Mesenchymal stem cell (in vitro differentiated cells and primary cell): ENCODE data around the gene SBNO2.

Experiments
- DNase-seq: peaks from one replicate; pipeline ENCODE4 v3.0.0-alpha.2; 2013
- H2AFZ ChIP-seq: one replicate; pipeline ENCODE4 v1.6.1; 2013; ENCODE audit warnings: low read depth, mild to moderate bottlenecking, control low read depth, inconsistent platforms, low read length, moderate library complexity
- H2AK5ac ChIP-seq: 2 replicates; pipeline ENCODE4 v1.6.1; 2013; ENCODE audit warnings: low read length, moderate library complexity, mild to moderate bottlenecking, inconsistent platforms; ENCODE audit not compliant: severe bottlenecking
- H2BK120ac ChIP-seq: one replicate; pipeline ENCODE4 v1.6.1; 2013; ENCODE audit warnings: low read depth, mild to moderate bottlenecking, inconsistent platforms, low read length, moderate library complexity
- H2BK12ac ChIP-seq, 2 experiments: one replicate each; pipeline ENCODE4 v1.6.1; 2013; ENCODE audit warnings: inconsistent platforms in 2 of 2, low read length in 2 of 2, mild to moderate bottlenecking in 2 of 2, moderate library complexity in 2 of 2, control low read depth in 1 of 2
- H2BK15ac ChIP-seq: one replicate; pipeline ENCODE4 v1.6.1; 2013; ENCODE audit warnings: mild to moderate bottlenecking, low read depth, inconsistent platforms; ENCODE audit not compliant: poor library complexity, severe bottlenecking
- H2BK5ac ChIP-seq: 2 replicates; pipeline ENCODE4 v1.6.1; 2013; ENCODE audit warnings: low read depth, mild to moderate bottlenecking, low read length, control low read depth, inconsistent platforms; ENCODE audit not compliant: poor library complexity, severe bottlenecking
- H3K14ac ChIP-seq, 2 experiments: one replicate each; pipeline ENCODE4 v1.6.1; 2013; ENCODE audit warnings: inconsistent platforms in 2 of 2, low read length in 2 of 2, control low read depth in 1 of 2, mild to moderate bottlenecking in 1 of 2, moderate library complexity in 1 of 2
- H3K18ac ChIP-seq, 2 experiments: one replicate each; pipeline ENCODE4 v1.6.1; 2013; ENCODE audit warnings: inconsistent platforms in 2 of 2, low read length in 2 of 2, control low read depth in 1 of 2, low read depth in 1 of 2, mild to moderate bottlenecking in 1 of 2
- H3K23ac ChIP-seq, 2 experiments: one replicate each; pipeline ENCODE4 v1.6.1; 2013; ENCODE audit warnings: inconsistent platforms in 2 of 2, low read length in 2 of 2, mild to moderate bottlenecking in 2 of 2, moderate library complexity in 2 of 2, control low read depth in 1 of 2
- H3K27ac ChIP-seq: 2 replicates; pipeline ENCODE4 v1.5.1; 2013; ENCODE audit warnings: mild to moderate bottlenecking, moderate library complexity, low read length, control low read depth, inconsistent platforms; ENCODE audit not compliant: poor library complexity, severe bottlenecking
- H3K27me3 ChIP-seq, 2 experiments: 2 replicates each; pipeline versions ENCODE4 v1.6.1 to v1.7.0; 2013; ENCODE audit warnings: low read length in 2 of 2, mild to moderate bottlenecking in 2 of 2, moderate library complexity in 2 of 2, control low read depth in 1 of 2, inconsistent platforms in 1 of 2; ENCODE audit not compliant: control insufficient read depth in 1 of 2, insufficient read depth in 1 of 2
- H3K36me3 ChIP-seq, 2 experiments: 2 replicates each; pipeline versions ENCODE4 v1.6.1 to v1.7.0; 2013; ENCODE audit warnings: low read length in 2 of 2, control low read depth in 1 of 2, inconsistent platforms in 1 of 2, low read depth in 1 of 2, mild to moderate bottlenecking in 1 of 2; ENCODE audit not compliant: insufficient read depth in 2 of 2, control insufficient read depth in 1 of 2
- H3K4ac ChIP-seq, 2 experiments: one replicate each; pipeline ENCODE4 v1.6.1; 2013; ENCODE audit warnings: inconsistent platforms in 2 of 2, low read length in 2 of 2, mild to moderate bottlenecking in 2 of 2, moderate library complexity in 2 of 2, control low read depth in 1 of 2, low read depth in 1 of 2
- H3K4me1 ChIP-seq: 2 replicates; pipeline ENCODE4 v1.6.1; 2013; ENCODE audit warnings: low read depth, low read length, control low read depth; ENCODE audit not compliant: control insufficient read depth, insufficient read depth
- H3K4me2 ChIP-seq: 2 replicates; pipeline ENCODE4 v1.6.1; 2013; ENCODE audit warnings: low read length, mild to moderate bottlenecking, inconsistent platforms; ENCODE audit not compliant: poor library complexity, severe bottlenecking
- H3K4me3 ChIP-seq, 2 experiments: 2 replicates each; pipeline versions ENCODE4 v1.5.1 to v1.7.0; 2013; ENCODE audit warnings: low read length in 2 of 2, mild to moderate bottlenecking in 2 of 2, control low read depth in 1 of 2, low read depth in 1 of 2; ENCODE audit not compliant: insufficient read depth in 1 of 2
- H3K79me1 ChIP-seq: replicated peaks from 2 replicates; pipeline ENCODE4 v1.6.1; 2013; ENCODE audit warnings: mild to moderate bottlenecking, control low read depth, low read length, inconsistent platforms; ENCODE audit not compliant: poor library complexity, severe bottlenecking
- H3K9ac ChIP-seq: 2 replicates; pipeline ENCODE4 v1.7.0; 2013; ENCODE audit warnings: mild to moderate bottlenecking, low read length, moderate library complexity
- H3K9me3 ChIP-seq: 2 replicates; pipeline ENCODE4 v1.7.0; 2013; ENCODE audit warnings: mild to moderate bottlenecking, low read length; ENCODE audit not compliant: control insufficient read depth
- H4K8ac ChIP-seq: one replicate; pipeline ENCODE4 v1.6.1; 2013; ENCODE audit warnings: inconsistent platforms, mild to moderate bottlenecking, low read length, moderate library complexity
- H4K91ac ChIP-seq: one replicate; pipeline ENCODE4 v1.6.1; 2013; ENCODE audit warnings: mild to moderate bottlenecking, low read length, inconsistent platforms
- WGBS: methylation state at CpG from one replicate; pipeline ENCODE4 v1.1.7; 2013; ENCODE audit warnings: mixed read lengths; 5-methylcytosine and 5-hydroxymethylcytosine counted together

Gene SBNO2

GRCh38 chr19:1087813-1088415 lies 86.2 kb downstream of the SBNO2 start:
- H2BK120ac ChIP-seq = no peak overlapping the region
- H3K36me3 ChIP-seq = peaks cover 37 to 70% of the 10 kb centered on the region in 2 experiments
- H3K18ac ChIP-seq = no peak overlapping the region
- H3K4me2 ChIP-seq = no peak overlapping the region
- no peak overlapping the region for H3K4me3 ChIP-seq
- H4K91ac ChIP-seq = no peak overlapping the region
- WGBS = 93% methylated on average over 27 of the region's 27 CpGs
- no peak overlapping the region for H3K27ac ChIP-seq
- no peak overlapping the region for H2BK15ac ChIP-seq
- no peak overlapping the region for H3K4ac ChIP-seq
- peaks cover 0 to 1% of the 10 kb centered on the region in 2 experiments for H3K27me3 ChIP-seq
- H3K14ac ChIP-seq = no peak overlapping the region
- H3K79me1 ChIP-seq = peaks cover 27% of the 10 kb centered on the region
- peaks cover 16% of the 10 kb centered on the region for H3K4me1 ChIP-seq
- no peak overlapping the region for H2AFZ ChIP-seq
- H2BK5ac ChIP-seq = no peak overlapping the region
- H3K23ac ChIP-seq = no peak overlapping the region
- DNase-seq = no peak
- H2AK5ac ChIP-seq = no peak overlapping the region
- H2BK12ac ChIP-seq = no peak overlapping the region
- H3K9me3 ChIP-seq = no peaks in the 10 kb centered on the region
- no peak overlapping the region for H3K9ac ChIP-seq
- no peak overlapping the region for H4K8ac ChIP-seq

- Histone ChIP-seq H3K23ac (no peak overlapping the region), H3K36me3 (peaks cover 30 to 58% of the 10 kb centered on the region in 2 experiments), H3K4me2 (no peak overlapping the region), H3K4ac (no peak overlapping the region), H3K27ac (no peak overlapping the region), H3K14ac (no peak overlapping the region), H3K27me3 (peaks cover 0 to 6% of the 10 kb centered on the region in 2 experiments), H3K4me3 (no peak overlapping the region), H2AK5ac (no peak overlapping the region), H3K9ac (no peak overlapping the region), H2BK15ac (no peak overlapping the region), H2BK120ac (no peak overlapping the region), H3K79me1 (peaks cover 21% of the 10 kb centered on the region), H2AFZ (no peak overlapping the region), H3K18ac (no peak overlapping the region), H4K8ac (no peak overlapping the region), H4K91ac (no peak overlapping the region), H3K4me1 (peaks cover 24% of the 10 kb centered on the region), H2BK12ac (no peak overlapping the region), H2BK5ac (no peak overlapping the region), H3K9me3 (no peaks in the 10 kb centered on the region)
- no peak for DNase-seq
- 90% methylated on average over 21 of the region's 21 CpGs for WGBS
These were observed 87.5 kb downstream of the SBNO2 start for GRCh38 chr19:1086613-1087012.

- H2BK5ac ChIP-seq = no peak overlapping the region
- H3K4ac ChIP-seq = no peak overlapping the region
- H2BK120ac ChIP-seq = no peak overlapping the region
- H3K9ac ChIP-seq = no peak overlapping the region
- H3K79me1 ChIP-seq = peaks cover 15% of the 10 kb centered on the region
- no peak overlapping the region for H3K14ac ChIP-seq
- H4K8ac ChIP-seq = no peak overlapping the region
- H3K27ac ChIP-seq = no peak overlapping the region
- no peak for DNase-seq
- no peak overlapping the region for H3K23ac ChIP-seq
- no peak overlapping the region for H3K4me3 ChIP-seq
- peaks cover 26 to 50% of the 10 kb centered on the region in 2 experiments for H3K36me3 ChIP-seq
- H3K9me3 ChIP-seq = no peaks in the 10 kb centered on the region
- no peak overlapping the region for H2AK5ac ChIP-seq
- no peak overlapping the region for H3K4me2 ChIP-seq
- no peak overlapping the region for H4K91ac ChIP-seq
- H2BK15ac ChIP-seq = no peak overlapping the region
- no peak overlapping the region for H3K18ac ChIP-seq
- H3K27me3 ChIP-seq = peaks cover 0 to 9% of the 10 kb centered on the region in 2 experiments
- no peak overlapping the region for H2AFZ ChIP-seq
- H2BK12ac ChIP-seq = no peak overlapping the region
- WGBS = 89% methylated on average over 37 of the region's 38 CpGs
- H3K4me1 ChIP-seq = peaks cover 24% of the 10 kb centered on the region
These were observed 88.2 kb downstream of the SBNO2 start for GRCh38 chr19:1085676-1086442.

GRCh38 chr19:1085053-1085658 lies 88.9 kb downstream of the SBNO2 start:
- Histone ChIP-seq H3K4me1 (peaks cover 24% of the 10 kb centered on the region), H3K9me3 (no peaks in the 10 kb centered on the region), H4K8ac (no peak overlapping the region), H2BK15ac (no peak overlapping the region), H4K91ac (no peak overlapping the region), H3K36me3 (peaks cover 23 to 44% of the 10 kb centered on the region in 2 experiments), H3K27ac (no peak overlapping the region), H2AK5ac (no peak overlapping the region), H3K4me3 (no peak overlapping the region), H3K4ac (no peak overlapping the region), H2AFZ (no peak overlapping the region), H3K9ac (no peak overlapping the region), H3K18ac (no peak overlapping the region), H3K4me2 (no peak overlapping the region), H3K27me3 (peaks cover 0 to 9% of the 10 kb centered on the region in 2 experiments), H2BK120ac (no peak overlapping the region), H2BK12ac (no peak overlapping the region), H3K23ac (no peak overlapping the region), H3K79me1 (peaks cover 12% of the 10 kb centered on the region), H3K14ac (no peak overlapping the region), H2BK5ac (no peak overlapping the region)
- no peak for DNase-seq
- 87% methylated on average over 6 of the region's 8 CpGs for WGBS
